Duodenal mucosa (tissue), 2 donors: ENCODE measurements around the gene SUSD6.
A peak's percentile ranks its signal among the peaks of the same experiment; 100 is the strongest.

Experiments used
- H3K27ac ChIP-seq: one replicate; pipeline ENCODE4 v1.7.0; 2013; ENCODE audit warnings: low read depth, low read length
- H3K27me3 ChIP-seq, 2 donors: one replicate each; pipeline ENCODE4 v1.7.0; 2013; ENCODE audit warnings: low read length in 2 of 2, control low read depth in 1 of 2; ENCODE audit not compliant: insufficient read depth in 2 of 2, control insufficient read depth in 1 of 2
- H3K36me3 ChIP-seq, 2 donors: one replicate each; pipeline ENCODE4 v1.7.0; 2013; ENCODE audit warnings: low read length in 2 of 2, control low read depth in 1 of 2; ENCODE audit not compliant: insufficient read depth in 2 of 2, control insufficient read depth in 1 of 2
- H3K4me1 ChIP-seq, 2 donors: one replicate each; pipeline ENCODE4 v1.7.0; 2013; ENCODE audit warnings: low read length in 2 of 2, control low read depth in 1 of 2; ENCODE audit not compliant: insufficient read depth in 2 of 2, control insufficient read depth in 1 of 2
- H3K4me3 ChIP-seq, 2 donors: one replicate each; pipeline ENCODE4 v1.7.0; 2013; ENCODE audit warnings: low read length in 2 of 2, low read depth in 1 of 2
- H3K9ac ChIP-seq, 2 donors: one replicate each; pipeline ENCODE4 v1.7.0; 2013; ENCODE audit warnings: low read length in 2 of 2, low read depth in 1 of 2
- H3K9me3 ChIP-seq, 2 donors: one replicate each; pipeline ENCODE4 v1.7.0; 2013; ENCODE audit warnings: low read length in 2 of 2, control low read depth in 1 of 2; ENCODE audit not compliant: control insufficient read depth in 1 of 2

SUSD6 gene, protein sequence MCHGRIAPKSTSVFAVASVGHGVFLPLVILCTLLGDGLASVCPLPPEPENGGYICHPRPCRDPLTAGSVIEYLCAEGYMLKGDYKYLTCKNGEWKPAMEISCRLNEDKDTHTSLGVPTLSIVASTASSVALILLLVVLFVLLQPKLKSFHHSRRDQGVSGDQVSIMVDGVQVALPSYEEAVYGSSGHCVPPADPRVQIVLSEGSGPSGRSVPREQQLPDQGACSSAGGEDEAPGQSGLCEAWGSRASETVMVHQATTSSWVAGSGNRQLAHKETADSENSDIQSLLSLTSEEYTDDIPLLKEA

GRCh38 chr14:69611172-69612013 lies at the start of gene SUSD6:
Gene SUSD6, plus strand, starts transcription at chr14:69611596. Its CDS starts 46,997 bp downstream, at chr14:69658593.
- H3K27me3 ChIP-seq, result no peaks in the 10 kb centered on the region
- H3K27ac ChIP-seq, result peak within 1 kb of the TSS; percentile 95
- H3K4me1 ChIP-seq, result peaks cover 53 to 55% of the 10 kb centered on the region in 2 donors
- no peaks in the 10 kb centered on the region for H3K9me3 ChIP-seq
- peak within 1 kb of the TSS; percentile 82 to 85 for H3K4me3 ChIP-seq
- H3K36me3 ChIP-seq, result no peaks in the 10 kb centered on the region
- peak within 1 kb of the TSS; percentile 83 to 91 for H3K9ac ChIP-seq

GRCh38 chr14:69561893-69562292 lies 49.5 kb upstream of the SUSD6 start:
- Histone ChIP-seq H3K9me3 (no peaks in the 10 kb centered on the region), H3K27me3 (peaks cover 17 to 35% of the 10 kb centered on the region in 2 donors), H3K4me3 (no peak overlapping the region)

GRCh38 chr14:69567563-69567962 lies 43.8 kb upstream of the SUSD6 start:
- Histone ChIP-seq H3K4me1 (peaks cover 0 to 7% of the 10 kb centered on the region in 2 donors), H3K27ac (no peak overlapping the region), H3K4me3 (no peak overlapping the region), H3K36me3 (no peaks in the 10 kb centered on the region), H3K9me3 (no peaks in the 10 kb centered on the region), H3K9ac (no peak overlapping the region), H3K27me3 (peaks cover 49 to 64% of the 10 kb centered on the region in 2 donors)

More at GRCh38 chr14:69561893-69562292, 49.5 kb upstream of the SUSD6 start:
- no peak overlapping the region for H3K9ac ChIP-seq
- H3K4me1 ChIP-seq, result no peaks in the 10 kb centered on the region
- H3K36me3 ChIP-seq, result no peaks in the 10 kb centered on the region
- no peak overlapping the region for H3K27ac ChIP-seq

DNA sequence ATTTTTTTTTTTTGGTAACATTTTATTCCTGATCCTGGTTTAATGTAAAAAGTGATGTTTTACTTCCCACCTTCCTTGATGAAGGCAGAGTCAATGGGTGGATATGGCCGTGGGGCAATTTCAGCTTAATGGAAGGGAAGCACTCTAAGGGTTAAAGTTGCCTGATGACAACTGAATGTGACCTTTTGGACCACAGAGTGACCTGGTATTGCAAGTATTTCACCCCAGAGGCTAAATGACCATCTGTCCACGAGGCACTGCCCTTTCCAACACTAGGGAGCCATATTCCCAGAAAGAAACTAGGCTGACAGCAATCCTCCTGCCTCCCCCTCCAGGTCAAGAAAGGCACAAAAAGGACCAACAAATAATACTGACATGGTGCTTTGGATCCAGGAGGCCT lies 41.5 kb upstream of the SUSD6 start:
- H3K36me3 ChIP-seq, result no peaks in the 10 kb centered on the region
- no peak overlapping the region for H3K9ac ChIP-seq
- H3K9me3 ChIP-seq, result no peaks in the 10 kb centered on the region
- H3K4me3 ChIP-seq, result no peak overlapping the region
- H3K27me3 ChIP-seq, result peaks cover 61 to 66% of the 10 kb centered on the region in 2 donors
- no peak overlapping the region for H3K27ac ChIP-seq
- peaks cover 0 to 16% of the 10 kb centered on the region in 2 donors for H3K4me1 ChIP-seq

DNA sequence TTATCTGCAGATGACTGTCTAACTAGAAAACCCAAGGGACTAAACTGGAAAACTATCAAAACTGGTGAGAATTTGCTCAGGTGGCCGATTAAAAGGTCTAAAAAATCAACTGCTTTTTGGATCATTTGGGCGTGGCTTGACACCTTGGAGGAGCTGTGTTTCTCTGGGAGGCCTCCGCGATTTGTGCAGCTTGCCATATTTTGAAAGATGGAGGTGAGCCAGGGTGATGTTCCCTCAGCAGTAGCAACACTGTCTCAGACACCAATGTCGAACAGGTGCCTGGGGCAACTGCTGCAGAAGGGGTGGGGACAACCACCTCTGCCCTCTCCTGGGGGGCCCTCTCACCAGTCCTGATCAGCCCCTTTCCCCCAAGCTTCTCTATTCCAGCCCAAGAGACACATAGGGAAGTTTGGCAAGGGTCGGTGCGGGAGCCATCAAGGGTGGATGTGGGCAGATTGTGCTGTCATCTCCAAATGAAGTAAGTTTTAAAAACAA lies 40.5 kb upstream of the SUSD6 start:
- Histone ChIP-seq H3K9ac (no peak overlapping the region), H3K4me1 (peaks cover 0 to 16% of the 10 kb centered on the region in 2 donors), H3K9me3 (no peaks in the 10 kb centered on the region), H3K27me3 (peaks cover 57 to 61% of the 10 kb centered on the region in 2 donors), H3K27ac (no peak overlapping the region), H3K36me3 (no peaks in the 10 kb centered on the region), H3K4me3 (no peak overlapping the region)

DNA sequence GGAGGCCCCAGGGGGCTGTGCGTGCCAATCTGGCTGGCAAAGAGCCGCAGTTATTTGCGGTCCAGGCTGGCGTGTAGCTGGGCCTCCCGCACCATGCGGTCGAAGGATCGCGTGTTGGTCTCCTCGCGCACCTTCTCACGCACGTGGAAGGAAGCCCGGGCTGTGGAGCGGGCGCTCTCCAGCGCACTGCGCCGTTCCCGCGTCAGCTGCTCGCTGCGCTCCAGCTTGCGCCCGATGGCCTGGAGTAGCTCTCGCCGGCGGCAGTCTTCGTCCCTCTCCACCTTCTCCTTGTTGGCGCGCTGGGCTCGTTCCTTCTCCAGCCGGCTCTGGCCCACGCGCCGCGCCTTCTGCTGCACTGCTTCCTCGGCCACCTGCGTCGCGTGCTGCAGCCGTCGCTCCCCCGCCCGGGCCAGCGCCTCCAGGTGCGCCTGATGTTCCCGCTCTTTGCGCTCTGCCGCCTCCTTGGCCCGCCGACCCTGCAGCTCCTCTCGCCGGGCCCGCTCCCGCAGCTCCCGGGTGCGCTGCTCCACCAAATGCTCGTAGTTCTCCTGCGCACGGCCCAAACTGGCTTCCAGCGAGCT lies 39.9 kb upstream of the SUSD6 start:
- H3K27me3 ChIP-seq, result peaks cover 59 to 64% of the 10 kb centered on the region in 2 donors
- H3K36me3 ChIP-seq, result no peaks in the 10 kb centered on the region
- no peak overlapping the region for H3K27ac ChIP-seq
- peaks cover 0 to 16% of the 10 kb centered on the region in 2 donors for H3K4me1 ChIP-seq
- no peak overlapping the region for H3K9ac ChIP-seq
- H3K9me3 ChIP-seq, result no peaks in the 10 kb centered on the region
- H3K4me3 ChIP-seq, result peak overlapping the region; percentile 10 to 51

DNA sequence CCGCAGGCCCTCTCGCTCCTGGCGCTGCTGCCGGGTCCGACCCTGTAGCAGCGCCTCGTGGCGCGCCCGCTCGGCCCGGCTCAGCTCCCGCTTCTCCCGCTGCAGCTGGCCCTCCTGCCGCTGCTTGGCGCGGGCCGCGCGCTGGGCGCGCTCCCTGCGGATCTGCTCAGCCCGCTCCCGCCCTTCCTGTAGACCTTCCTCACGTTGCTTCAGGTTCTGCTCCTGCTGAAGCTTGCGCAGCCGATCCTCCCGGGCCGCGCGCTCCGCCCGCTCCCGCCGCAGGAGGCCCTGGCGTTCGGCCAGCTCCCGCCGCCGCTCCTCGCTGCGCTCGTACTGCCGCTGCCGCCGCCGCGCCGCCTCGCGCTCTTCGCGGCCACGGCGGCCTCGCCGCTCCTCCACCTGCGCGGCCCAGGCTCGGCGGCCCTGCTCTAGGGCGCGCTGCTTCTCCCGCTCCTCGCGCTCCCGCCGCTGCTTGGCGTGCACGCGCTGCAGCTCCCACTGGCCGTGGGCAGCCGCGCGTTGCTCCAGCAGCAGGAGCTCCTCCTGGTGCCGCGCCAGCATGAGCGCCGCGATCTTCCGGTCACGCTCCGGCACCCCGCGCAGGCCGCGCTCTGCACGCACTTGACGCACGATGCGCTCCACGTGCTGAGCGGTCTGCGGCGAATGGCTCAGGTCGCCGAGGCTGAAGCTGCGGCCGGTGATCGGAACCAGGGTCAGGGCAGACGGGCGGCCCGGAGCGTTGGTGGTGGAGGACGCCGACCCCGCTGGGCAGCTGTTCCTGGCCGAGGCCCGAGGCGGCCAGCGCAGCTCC lies 39.2 kb upstream of the SUSD6 start:
- Histone ChIP-seq H3K4me3 (peak overlapping the region; percentile 10 to 51), H3K27me3 (peaks cover 56 to 59% of the 10 kb centered on the region in 2 donors)

GRCh38 chr14:69572841-69573135 lies 38.6 kb upstream of the SUSD6 start:
- no peak overlapping the region for H3K4me3 ChIP-seq

More for the DNA sequence above, 39.2 kb upstream of the SUSD6 start:
- Histone ChIP-seq H3K9ac (no peak overlapping the region), H3K9me3 (no peaks in the 10 kb centered on the region), H3K36me3 (no peaks in the 10 kb centered on the region), H3K27ac (no peak overlapping the region), H3K4me1 (peaks cover 0 to 16% of the 10 kb centered on the region in 2 donors)

DNA sequence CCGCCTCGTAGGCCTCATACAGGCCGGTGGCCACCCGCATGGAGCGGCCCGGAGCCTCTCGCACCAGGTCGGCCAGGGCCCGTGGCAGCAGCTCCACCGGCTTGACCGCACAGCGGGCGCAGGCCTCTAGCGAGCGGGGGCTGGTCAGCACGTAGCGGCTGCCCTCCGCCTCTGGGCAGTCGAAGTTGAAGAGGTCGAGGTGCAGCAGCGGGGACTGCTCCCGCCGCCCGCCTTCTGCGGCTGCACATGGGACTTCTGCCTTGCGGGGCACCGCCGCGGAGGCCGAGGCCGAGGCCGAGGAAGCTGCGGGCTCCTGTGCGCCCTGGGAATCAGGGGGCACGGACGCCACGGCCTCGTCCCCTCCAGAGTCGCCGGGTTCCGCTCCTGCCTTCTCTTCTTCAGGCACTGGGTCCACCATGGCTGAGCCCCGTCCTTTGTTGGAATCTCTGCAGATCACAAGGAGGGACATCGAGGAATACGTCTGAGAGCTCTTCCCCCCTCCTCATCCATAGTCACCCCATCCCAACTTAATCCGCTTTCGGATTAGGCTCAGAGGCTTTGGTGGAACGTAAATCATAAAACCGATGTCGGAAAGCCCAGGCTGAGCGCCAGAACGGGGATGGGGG lies 38.1 kb upstream of the SUSD6 start:
- H3K4me1 ChIP-seq, result peaks cover 0 to 16% of the 10 kb centered on the region in 2 donors
- no peak overlapping the region for H3K4me3 ChIP-seq
- H3K9me3 ChIP-seq, result no peaks in the 10 kb centered on the region
- no peak overlapping the region for H3K27ac ChIP-seq
- H3K9ac ChIP-seq, result no peak overlapping the region
- no peaks in the 10 kb centered on the region for H3K36me3 ChIP-seq
- H3K27me3 ChIP-seq, result peaks cover 45 to 52% of the 10 kb centered on the region in 2 donors

More at GRCh38 chr14:69572841-69573135, 38.6 kb upstream of the SUSD6 start:
- Histone ChIP-seq H3K36me3 (no peaks in the 10 kb centered on the region), H3K27ac (no peak overlapping the region), H3K27me3 (peaks cover 50 to 54% of the 10 kb centered on the region in 2 donors), H3K4me1 (peaks cover 0 to 16% of the 10 kb centered on the region in 2 donors), H3K9me3 (no peaks in the 10 kb centered on the region), H3K9ac (no peak overlapping the region)
